Suprapubic skin (tissue), 4 donors: Measurements from ENCODE around the gene MYO5A.

Experiments
- CTCF ChIP-seq, 2 donors: fragments of 200-600 bp in 1 of 2; fragments of 450-650 bp in 1 of 2; sonication (generic) in 1 of 2; IDR thresholded peaks; one replicate each; pipeline ENCODE4 v1.5.1; 2016 to 2019; ENCODE audit warnings: antibody characterized with exemption in 2 of 2, mild to moderate bottlenecking in 1 of 2, moderate library complexity in 1 of 2
- POLR2A ChIP-seq, 2 donors: fragments of 450-650 bp; IDR thresholded peaks; one replicate each; pipeline ENCODE4 v1.6.1; 2017; ENCODE audit warnings: antibody characterized with exemption in 2 of 2, mild to moderate bottlenecking in 2 of 2, moderate library complexity in 2 of 2
- POLR2AphosphoS5 ChIP-seq, 3 donors: sonication (generic); formaldehyde crosslinking; IDR thresholded peaks; one replicate each; pipeline ENCODE4 v1.6.1; 2017; ENCODE audit warnings: antibody characterized with exemption in 3 of 3

DNA sequence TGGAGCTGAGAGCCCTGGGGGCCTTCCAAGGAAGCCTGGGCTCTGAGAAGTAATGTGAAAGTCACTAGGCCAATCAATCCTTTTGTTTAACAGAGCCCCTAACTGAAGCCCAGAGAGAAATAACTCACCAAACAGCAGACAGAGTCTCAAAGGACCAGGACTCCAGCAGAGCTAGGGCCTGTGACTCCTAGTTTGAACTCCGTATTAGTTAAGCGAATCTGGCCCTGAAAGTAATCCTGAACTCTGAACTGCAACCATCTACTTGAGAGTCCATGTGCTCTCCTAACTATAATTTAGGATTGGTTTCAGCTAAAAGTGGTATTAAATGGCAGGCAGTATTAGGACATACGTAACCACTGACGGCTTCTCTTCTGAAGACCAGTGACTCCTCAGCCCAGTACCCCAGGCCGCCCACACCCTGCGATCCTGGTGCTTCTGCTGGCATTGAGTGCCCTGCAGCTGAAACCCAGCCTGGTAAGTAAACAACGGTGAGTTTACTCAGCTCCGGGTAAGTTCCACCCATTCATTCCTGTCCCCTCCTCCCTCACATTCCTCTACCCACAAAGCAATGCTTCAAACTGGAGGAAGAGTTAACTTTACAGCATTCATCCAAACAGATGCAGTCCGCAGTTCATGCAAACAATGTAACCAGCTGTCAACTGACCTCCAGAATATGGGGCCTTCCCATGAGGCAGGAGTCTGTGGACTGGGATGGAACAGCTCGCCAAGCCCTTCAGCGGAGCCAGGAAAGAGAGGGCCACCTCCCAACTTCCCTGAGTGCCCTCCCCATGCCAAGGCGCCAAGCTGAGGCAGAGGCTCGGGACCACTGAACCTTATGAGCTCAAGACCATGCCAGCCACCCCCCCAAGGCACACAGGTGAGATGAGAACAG, 240.4 kb downstream of the MYO5A start:
- TF ChIP-seq POLR2A (IDR thresholded peaks at IDR 0.05) (no peak), CTCF (IDR thresholded peaks at IDR 0.05) (no peak), POLR2AphosphoS5 (IDR thresholded peaks at IDR 0.05) (no peak)
